ENCODE measurements around the gene CES4A.

GRCh38 chr16:66943426-66944053 is 44.8 kb upstream of the CES4A start:
- TF ChIP-seq CTCF (IDR thresholded peaks at IDR 0.05): no peak
- no peak for TF ChIP-seq POLR2A (IDR thresholded peaks at IDR 0.05)

Measured in thyroid gland (tissue), 4 donors.